ENCODE results near the gene TRAPPC12. TPM values are rescaled to one million over a fixed set of nuclear protein-coding genes. Genes with fewer than 3 reads are reported as not detected.

The TRAPPC12 gene
- total RNA-seq, 1 donor from 2014 or later = 121 TPM

DNA sequence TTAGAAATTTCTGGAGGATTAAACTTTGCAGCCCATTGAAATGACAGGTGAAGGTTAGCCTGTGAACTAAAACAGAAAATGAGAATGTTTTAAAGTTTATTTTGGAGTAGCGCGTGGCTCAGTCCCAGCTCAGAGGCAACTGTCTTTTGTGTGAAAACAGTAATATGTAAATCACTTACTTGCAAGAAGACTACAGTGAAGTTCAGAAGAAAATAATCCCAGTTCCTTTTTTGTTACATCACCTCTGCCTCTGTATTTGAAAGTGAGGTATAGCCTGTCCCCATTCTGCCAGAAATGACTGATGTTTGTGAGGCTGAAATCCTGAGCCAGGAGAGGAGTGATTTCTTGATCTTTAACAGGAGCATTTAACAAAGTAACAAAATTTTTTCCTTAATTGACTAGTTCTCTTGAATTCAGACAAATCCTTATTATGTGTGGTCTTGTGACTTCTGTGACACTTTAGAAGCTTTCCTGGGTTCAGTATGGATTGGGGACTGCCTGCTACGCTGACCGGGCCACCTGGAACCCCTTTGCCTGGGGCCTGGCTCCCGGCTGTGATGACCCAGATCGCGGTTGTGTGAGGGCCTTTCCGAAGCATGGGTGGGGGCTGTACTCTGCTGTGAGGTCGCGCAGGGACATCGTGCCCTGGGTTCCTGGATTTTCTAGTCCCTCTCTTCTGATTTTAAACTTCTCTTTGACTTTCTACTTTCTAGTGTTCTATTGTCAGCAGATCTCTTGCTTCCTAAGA is 24.3 kb downstream of the TRAPPC12 start:
- Mint-ChIP-seq H3K36me3 (ENCODE audit: insufficient read depth) (peaks cover 11% of the 10 kb centered on the region), H3K27me3 (no peaks in the 10 kb centered on the region), H3K9me3 (ENCODE audit: low read depth) (no peaks in the 10 kb centered on the region), H3K27ac (no peak overlapping the region), H3K4me3 (ENCODE audit: low read depth) (no peak overlapping the region), H3K4me1 (ENCODE audit: low read depth) (no peaks in the 10 kb centered on the region)
- DNase-seq (ENCODE audit: low spot score, unreplicated experiment) = no peak
- TF ChIP-seq CTCF (IDR thresholded peaks at IDR 0.05; ENCODE audit: unreplicated experiment) = no peak

- Mint-ChIP-seq H3K27ac (no peak overlapping the region), H3K4me3 (ENCODE audit: low read depth) (no peak overlapping the region), H3K4me1 (ENCODE audit: low read depth) (no peaks in the 10 kb centered on the region), H3K27me3 (no peaks in the 10 kb centered on the region), H3K9me3 (ENCODE audit: low read depth) (no peaks in the 10 kb centered on the region), H3K36me3 (ENCODE audit: insufficient read depth) (peaks cover 13% of the 10 kb centered on the region)
- no peak for TF ChIP-seq CTCF (IDR thresholded peaks at IDR 0.05; ENCODE audit: unreplicated experiment)
- DNase-seq (ENCODE audit: low spot score, unreplicated experiment) = no peak
These were observed 24.9 kb downstream of the TRAPPC12 start for GRCh38 chr2:3404349-3404894.

DNA sequence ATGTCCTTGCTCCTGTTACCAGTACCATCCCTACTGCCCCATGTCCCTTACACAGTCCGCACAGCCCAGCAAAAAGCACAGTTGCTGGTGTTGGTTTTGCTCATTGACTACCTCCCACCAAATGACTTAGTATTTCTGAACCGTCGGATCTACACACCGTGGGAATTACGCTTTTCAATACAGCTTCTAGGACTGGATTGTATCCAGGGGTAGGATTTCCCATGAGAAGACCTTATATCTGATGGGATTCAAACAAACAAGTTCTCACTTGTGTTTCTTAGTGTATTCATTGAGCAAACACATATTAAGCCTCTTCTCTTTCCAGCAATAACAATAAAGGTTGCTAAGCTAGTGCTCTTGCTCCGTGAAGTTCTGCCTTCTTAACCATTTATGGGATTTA is 25.8 kb downstream of the TRAPPC12 start:
- H3K9me3 Mint-ChIP-seq (ENCODE audit: low read depth) = no peaks in the 10 kb centered on the region
- no peaks in the 10 kb centered on the region for H3K27me3 Mint-ChIP-seq
- DNase-seq (ENCODE audit: low spot score, unreplicated experiment) = no peak
- peaks cover 13% of the 10 kb centered on the region for H3K36me3 Mint-ChIP-seq (ENCODE audit: insufficient read depth)
- no peak for TF ChIP-seq CTCF (IDR thresholded peaks at IDR 0.05; ENCODE audit: unreplicated experiment)
- no peak overlapping the region for H3K27ac Mint-ChIP-seq
- no peaks in the 10 kb centered on the region for H3K4me1 Mint-ChIP-seq (ENCODE audit: low read depth)
- no peak overlapping the region for H3K4me3 Mint-ChIP-seq (ENCODE audit: low read depth)

DNA sequence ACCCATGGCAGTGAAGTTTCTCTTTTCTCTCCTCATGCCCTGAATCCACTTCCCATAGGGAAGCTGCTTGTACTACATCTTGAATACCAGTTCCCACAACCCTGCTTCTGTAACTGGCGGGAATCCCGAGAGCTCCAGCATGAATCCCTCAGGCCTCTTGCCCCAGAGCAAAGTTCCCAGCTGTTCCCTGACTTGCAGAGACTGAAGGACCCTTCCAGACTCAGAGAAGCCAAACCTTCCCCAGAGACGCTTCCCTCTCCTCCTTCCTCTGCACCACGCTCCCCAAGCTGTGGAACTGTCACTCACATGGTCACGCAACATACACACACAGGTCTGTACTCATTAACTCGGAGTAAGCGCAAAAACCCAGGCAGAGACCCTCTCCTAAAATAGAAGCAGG is 26.4 kb downstream of the TRAPPC12 start:
- no peak overlapping the region for H3K4me3 Mint-ChIP-seq (ENCODE audit: low read depth)
- no peak for DNase-seq (ENCODE audit: low spot score, unreplicated experiment)
- no peak overlapping the region for H3K27ac Mint-ChIP-seq
- no peaks in the 10 kb centered on the region for H3K27me3 Mint-ChIP-seq
- no peaks in the 10 kb centered on the region for H3K9me3 Mint-ChIP-seq (ENCODE audit: low read depth)
- no peak for TF ChIP-seq CTCF (IDR thresholded peaks at IDR 0.05; ENCODE audit: unreplicated experiment)
- no peaks in the 10 kb centered on the region for H3K4me1 Mint-ChIP-seq (ENCODE audit: low read depth)
- H3K36me3 Mint-ChIP-seq (ENCODE audit: insufficient read depth) = peaks cover 13% of the 10 kb centered on the region

GRCh38 chr2:3406501-3406900 is 27.0 kb downstream of the TRAPPC12 start:
- no peaks in the 10 kb centered on the region for H3K27me3 Mint-ChIP-seq
- no peak for DNase-seq (ENCODE audit: low spot score, unreplicated experiment)
- H3K27ac Mint-ChIP-seq = no peak overlapping the region
- H3K4me3 Mint-ChIP-seq (ENCODE audit: low read depth) = no peak overlapping the region
- H3K36me3 Mint-ChIP-seq (ENCODE audit: insufficient read depth) = peaks cover 17% of the 10 kb centered on the region
- H3K4me1 Mint-ChIP-seq (ENCODE audit: low read depth) = no peaks in the 10 kb centered on the region
- TF ChIP-seq CTCF (IDR thresholded peaks at IDR 0.05; ENCODE audit: unreplicated experiment) = no peak
- H3K9me3 Mint-ChIP-seq (ENCODE audit: low read depth) = no peaks in the 10 kb centered on the region

Data from progenitor cell of endocrine pancreas (in vitro differentiated cells).